ENCODE results near the gene XAB2. TPM values are rescaled to one million over a fixed set of nuclear protein-coding genes. Genes with fewer than 3 reads are reported as not detected.

Gene XAB2
- total RNA-seq, 1 donor from 2014 or later = 46.5 TPM

DNA sequence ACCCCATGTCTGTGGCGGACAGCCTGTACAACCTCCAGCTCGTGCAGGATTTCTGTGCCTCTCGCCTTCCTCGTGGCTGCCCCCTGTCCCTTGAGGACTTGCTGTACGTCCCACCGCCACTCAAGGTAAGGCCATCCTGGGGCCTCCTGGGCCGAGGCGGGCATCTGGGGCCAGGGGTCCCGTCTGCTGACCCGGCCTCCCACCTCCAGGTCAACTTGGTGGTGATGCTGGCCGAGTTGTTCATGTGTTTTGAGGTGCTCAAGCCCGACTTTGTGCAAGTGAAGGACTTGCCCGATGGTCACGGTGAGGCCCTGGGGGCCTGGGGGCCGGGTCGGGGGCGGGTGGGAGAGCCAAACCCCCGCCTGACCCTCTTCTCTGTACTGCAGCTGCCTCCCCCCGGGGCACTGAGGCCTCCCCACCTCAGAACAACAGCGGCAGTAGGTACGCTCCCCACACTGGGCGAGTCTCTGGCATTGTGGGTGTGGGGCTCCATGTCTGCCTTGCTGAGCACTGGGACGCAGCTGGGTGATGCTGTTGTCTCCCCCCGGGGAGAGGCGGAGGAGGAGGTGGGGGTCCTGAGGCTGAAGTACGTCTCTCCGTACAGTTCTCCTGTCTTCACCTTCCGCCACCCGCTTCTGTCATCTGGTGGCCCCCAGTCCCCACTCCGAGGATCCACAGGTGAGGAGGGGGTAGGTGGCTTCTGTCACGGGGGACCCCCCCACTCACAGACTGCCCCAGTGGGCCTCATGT is 18.7 kb downstream of the XAB2 start:
- DNase-seq (ENCODE audit: extremely low spot score, unreplicated experiment) = no peak
- Mint-ChIP-seq H3K36me3 (peaks cover 4% of the 10 kb centered on the region), H3K27me3 (no peaks in the 10 kb centered on the region), H3K27ac (no peak overlapping the region), H3K4me1 (ENCODE audit: unreplicated experiment) (no peaks in the 10 kb centered on the region), H3K9me3 (no peaks in the 10 kb centered on the region), H3K4me3 (no peak overlapping the region)
- TF ChIP-seq, protein P1, sequence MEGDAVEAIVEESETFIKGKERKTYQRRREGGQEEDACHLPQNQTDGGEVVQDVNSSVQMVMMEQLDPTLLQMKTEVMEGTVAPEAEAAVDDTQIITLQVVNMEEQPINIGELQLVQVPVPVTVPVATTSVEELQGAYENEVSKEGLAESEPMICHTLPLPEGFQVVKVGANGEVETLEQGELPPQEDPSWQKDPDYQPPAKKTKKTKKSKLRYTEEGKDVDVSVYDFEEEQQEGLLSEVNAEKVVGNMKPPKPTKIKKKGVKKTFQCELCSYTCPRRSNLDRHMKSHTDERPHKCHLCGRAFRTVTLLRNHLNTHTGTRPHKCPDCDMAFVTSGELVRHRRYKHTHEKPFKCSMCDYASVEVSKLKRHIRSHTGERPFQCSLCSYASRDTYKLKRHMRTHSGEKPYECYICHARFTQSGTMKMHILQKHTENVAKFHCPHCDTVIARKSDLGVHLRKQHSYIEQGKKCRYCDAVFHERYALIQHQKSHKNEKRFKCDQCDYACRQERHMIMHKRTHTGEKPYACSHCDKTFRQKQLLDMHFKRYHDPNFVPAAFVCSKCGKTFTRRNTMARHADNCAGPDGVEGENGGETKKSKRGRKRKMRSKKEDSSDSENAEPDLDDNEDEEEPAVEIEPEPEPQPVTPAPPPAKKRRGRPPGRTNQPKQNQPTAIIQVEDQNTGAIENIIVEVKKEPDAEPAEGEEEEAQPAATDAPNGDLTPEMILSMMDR (conservative IDR thresholded peaks at IDR 0.05) = no peak

DNA sequence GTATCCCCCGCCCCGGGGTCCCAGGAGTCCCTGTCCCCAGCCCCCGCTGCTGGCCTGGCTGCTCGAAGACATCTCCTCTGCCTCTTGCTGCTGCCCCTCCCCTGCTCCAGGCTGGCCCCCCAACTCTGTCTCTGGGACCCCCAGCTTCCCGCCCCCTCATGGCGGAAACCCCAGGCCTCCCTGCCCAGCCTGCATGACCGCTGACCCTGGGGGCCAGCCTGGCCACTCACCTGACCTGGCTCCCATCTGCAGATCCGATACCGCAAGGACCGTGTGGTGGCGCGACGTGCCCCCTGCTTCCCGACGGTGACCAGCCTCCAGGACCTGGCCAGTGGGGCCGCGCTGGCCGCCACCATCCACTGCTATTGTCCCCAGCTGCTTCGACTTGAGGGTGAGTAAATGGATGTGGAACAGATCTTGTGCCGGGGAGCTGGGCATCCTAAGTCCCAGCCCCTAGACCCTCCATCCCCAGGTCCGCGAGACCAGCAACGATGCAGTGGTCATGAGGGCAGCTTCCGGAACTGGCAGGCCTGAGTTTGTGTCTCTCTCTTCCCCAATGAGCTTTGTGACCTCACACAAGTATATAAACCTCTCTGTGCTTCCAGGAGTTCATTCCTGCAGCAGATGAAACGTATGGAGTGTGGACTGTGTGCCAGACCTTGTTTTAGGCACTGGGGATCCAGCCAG is 21.3 kb downstream of the XAB2 start:
- Mint-ChIP-seq H3K4me1 (ENCODE audit: unreplicated experiment) (no peaks in the 10 kb centered on the region), H3K36me3 (peaks cover 7% of the 10 kb centered on the region), H3K27me3 (no peaks in the 10 kb centered on the region), H3K27ac (no peak overlapping the region), H3K9me3 (no peaks in the 10 kb centered on the region), H3K4me3 (no peak overlapping the region)
- no peak for DNase-seq (ENCODE audit: extremely low spot score, unreplicated experiment)
- TF ChIP-seq, protein P1 (conservative IDR thresholded peaks at IDR 0.05) = no peak

DNA sequence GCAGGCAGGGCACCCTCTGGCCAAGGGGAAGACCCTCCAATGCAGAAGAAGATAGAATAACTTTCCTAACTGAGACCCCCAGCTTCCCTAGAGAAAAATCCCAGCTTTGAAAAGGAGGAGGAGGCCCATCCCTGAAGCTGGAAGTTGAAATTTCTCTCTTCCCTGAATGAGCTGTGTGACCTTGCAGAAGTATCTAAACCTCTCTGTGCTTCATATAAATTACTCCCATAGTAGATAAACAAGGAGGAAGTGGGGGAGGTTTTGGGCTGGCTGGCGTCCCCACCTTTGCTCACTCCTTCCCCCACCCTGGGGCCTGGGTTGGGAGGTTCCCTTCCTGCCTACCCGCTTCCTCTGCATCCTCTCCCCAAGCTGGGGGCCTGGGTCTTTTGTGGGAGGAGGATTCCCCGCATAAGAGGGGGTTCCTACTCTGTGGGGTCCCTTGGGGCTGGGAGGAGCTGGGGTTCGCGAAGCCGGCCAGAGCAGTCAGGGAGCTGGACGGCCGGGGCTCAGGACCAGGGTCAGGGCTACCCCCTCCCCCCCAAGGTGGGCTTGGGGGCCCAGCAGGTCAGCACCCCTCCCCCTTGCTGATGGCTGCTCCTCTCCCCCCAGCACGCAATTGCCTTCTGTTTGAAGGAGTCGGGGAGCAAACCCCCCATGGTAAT is 22.0 kb downstream of the XAB2 start:
- H3K27ac Mint-ChIP-seq = no peak overlapping the region
- no peak for DNase-seq (ENCODE audit: extremely low spot score, unreplicated experiment)
- no peaks in the 10 kb centered on the region for H3K9me3 Mint-ChIP-seq
- peaks cover 7% of the 10 kb centered on the region for H3K36me3 Mint-ChIP-seq
- TF ChIP-seq, protein P1 (conservative IDR thresholded peaks at IDR 0.05) = no peak
- H3K4me3 Mint-ChIP-seq = no peak overlapping the region
- H3K27me3 Mint-ChIP-seq = no peaks in the 10 kb centered on the region
- no peaks in the 10 kb centered on the region for H3K4me1 Mint-ChIP-seq (ENCODE audit: unreplicated experiment)

DNA sequence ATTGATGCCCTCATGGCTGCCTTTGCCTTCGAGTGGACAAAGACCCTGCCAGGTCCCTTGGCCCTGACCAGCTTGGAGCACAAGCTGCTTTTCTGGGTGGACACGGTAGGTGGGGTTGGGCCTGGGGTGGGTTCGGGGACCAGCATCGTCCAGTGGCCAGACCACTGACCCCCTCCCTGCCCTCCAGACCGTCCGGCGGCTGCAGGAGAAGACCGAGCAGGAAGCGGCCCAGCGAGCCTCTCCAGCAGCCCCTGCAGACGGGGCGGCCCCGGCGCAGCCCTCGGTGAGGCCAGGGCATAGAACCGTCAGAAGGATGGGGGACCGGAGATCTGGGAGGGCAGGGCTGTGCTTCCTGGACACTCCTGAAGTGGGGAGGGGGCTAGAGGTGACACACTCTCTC is 23.1 kb downstream of the XAB2 start:
- peaks cover 7% of the 10 kb centered on the region for H3K36me3 Mint-ChIP-seq
- no peak for DNase-seq (ENCODE audit: extremely low spot score, unreplicated experiment)
- H3K27ac Mint-ChIP-seq = no peak overlapping the region
- H3K4me3 Mint-ChIP-seq = no peak overlapping the region
- no peaks in the 10 kb centered on the region for H3K27me3 Mint-ChIP-seq
- TF ChIP-seq, protein P1 (conservative IDR thresholded peaks at IDR 0.05) = no peak
- no peaks in the 10 kb centered on the region for H3K4me1 Mint-ChIP-seq (ENCODE audit: unreplicated experiment)
- H3K9me3 Mint-ChIP-seq = no peaks in the 10 kb centered on the region

DNA sequence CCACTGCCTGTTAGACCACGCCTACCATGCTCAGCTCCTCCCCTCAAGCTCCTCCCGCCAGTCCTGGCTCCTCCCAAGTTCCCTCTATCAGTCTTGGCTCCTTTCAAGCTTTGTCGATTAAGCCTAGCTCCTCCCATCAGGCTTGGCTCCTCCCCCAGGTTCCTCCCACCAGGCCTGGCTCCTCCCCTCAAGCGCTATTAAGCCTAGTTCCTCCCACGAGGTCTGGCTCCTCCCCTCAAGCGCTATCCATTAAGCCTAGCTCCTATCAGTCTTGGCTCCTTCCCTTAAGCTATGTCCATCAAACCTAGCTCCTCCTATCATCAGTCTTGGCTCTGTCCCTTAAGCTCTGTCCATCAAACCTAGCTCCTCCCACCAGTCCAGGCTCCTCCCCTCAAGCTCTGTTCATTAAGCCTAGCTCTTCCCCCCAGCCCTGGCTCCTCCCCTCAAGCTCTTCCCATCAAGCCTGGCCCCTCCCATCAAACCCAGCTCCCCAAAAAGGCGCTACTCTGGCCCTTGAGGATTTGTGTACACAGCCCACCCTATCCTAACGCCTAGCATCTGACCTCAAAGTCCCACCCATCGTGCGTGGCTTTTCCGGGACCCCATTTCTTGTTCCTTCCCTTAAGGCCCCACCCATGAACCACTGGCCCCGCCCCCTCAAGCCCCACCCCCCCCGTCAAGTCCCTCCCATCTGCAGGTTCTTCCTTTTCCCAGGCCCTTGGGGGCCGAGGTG is 23.7 kb downstream of the XAB2 start:
- TF ChIP-seq, protein P1 (conservative IDR thresholded peaks at IDR 0.05) = no peak
- H3K4me3 Mint-ChIP-seq = no peak overlapping the region
- H3K36me3 Mint-ChIP-seq = peaks cover 7% of the 10 kb centered on the region
- H3K4me1 Mint-ChIP-seq (ENCODE audit: unreplicated experiment) = no peaks in the 10 kb centered on the region
- no peaks in the 10 kb centered on the region for H3K27me3 Mint-ChIP-seq
- no peak for DNase-seq (ENCODE audit: extremely low spot score, unreplicated experiment)
- H3K27ac Mint-ChIP-seq = no peak overlapping the region
- no peaks in the 10 kb centered on the region for H3K9me3 Mint-ChIP-seq
